Measurements from ENCODE around the gene DUSP7.

DUSP7 gene

GRCh38 chr3:52072471-52072870 is 16.1 kb upstream of the DUSP7 start:
- TF ChIP-seq CTCF (IDR thresholded peaks at IDR 0.05; ENCODE audit: insufficient read depth, low read depth, low read length, missing control alignments) = no peak
- DNase-seq (ENCODE audit: low read depth) = no peak
- H3K4me3 ChIP-seq (ENCODE audit: low read length) = no peak overlapping the region

GRCh38 chr3:52072020-52072419 is 15.6 kb upstream of the DUSP7 start:
- H3K4me3 ChIP-seq (ENCODE audit: low read length) = no peak overlapping the region
- no peak for DNase-seq (ENCODE audit: low read depth)
- no peak for TF ChIP-seq CTCF (IDR thresholded peaks at IDR 0.05; ENCODE audit: insufficient read depth, low read depth, low read length, missing control alignments)

DNA sequence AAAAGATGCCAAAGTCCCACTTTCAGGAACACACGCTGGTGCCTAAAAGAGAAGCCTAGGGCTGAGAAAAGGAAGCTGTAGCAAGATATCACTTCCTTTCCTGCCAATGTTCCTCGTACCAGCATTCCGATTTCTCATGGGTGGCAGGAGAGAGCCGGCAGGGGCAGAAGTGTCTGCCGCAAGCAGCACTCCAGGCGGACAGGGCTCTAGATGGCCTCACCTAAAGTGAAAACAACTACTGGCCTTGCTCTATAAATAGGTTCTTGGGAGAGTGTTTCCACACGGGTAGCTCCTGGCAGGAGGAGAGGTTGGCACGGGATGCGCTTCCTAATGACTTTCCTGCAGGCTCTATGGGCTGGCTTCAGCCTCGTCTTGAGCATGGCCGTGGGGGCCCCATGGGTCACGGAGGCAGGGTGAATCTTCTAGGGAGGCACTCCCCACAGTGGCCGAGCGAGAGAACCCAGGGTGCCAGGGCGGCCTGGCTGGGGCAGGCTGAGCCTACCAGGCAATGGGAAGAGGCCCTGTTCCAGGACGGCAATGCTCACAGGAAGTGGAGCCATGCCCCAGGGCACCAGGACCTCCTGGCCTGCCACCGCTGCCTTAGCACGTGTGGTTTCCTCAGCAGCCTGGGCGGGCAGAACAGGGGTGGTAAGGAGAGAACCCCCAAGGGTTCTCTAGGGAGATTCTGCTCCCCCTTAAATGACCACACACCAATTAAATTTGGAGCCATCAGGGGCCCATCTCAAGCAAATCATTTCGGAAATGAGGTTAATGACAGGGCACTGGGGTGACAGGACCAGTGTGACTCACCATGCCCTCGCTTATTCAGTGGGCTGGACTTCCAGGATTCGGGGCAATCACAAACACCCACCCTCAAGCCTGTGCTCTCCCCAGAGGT is 14.6 kb upstream of the DUSP7 start:
- H3K4me3 ChIP-seq (ENCODE audit: low read length) = no peak overlapping the region
- no peak for DNase-seq (ENCODE audit: low read depth)
- no peak for TF ChIP-seq CTCF (IDR thresholded peaks at IDR 0.05; ENCODE audit: insufficient read depth, low read depth, low read length, missing control alignments)

DNA sequence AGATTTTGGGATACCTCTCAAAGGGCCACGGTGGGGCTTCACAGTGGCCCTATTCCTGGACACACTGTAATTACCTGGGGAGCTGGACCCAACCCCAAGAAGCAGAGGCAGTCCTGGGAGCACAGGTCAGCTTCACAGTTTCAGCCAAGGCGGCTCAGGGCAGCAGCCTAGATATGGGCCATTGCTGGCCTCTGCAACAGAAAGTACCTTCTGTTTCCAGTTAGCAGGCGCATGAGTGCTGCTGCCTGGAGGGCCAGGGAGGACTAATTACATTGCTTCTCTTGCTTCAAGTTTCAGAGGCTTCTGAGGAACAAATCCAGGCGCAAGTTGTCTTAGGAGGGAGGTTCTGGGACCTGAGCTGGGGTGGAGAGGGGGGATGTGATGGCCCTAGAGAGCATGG is 13.5 kb upstream of the DUSP7 start:
- TF ChIP-seq CTCF (IDR thresholded peaks at IDR 0.05; ENCODE audit: insufficient read depth, low read depth, low read length, missing control alignments) = no peak
- no peak for DNase-seq (ENCODE audit: low read depth)
- no peak overlapping the region for H3K4me3 ChIP-seq (ENCODE audit: low read length)

- H3K4me3 ChIP-seq (ENCODE audit: low read length) = no peak overlapping the region
- TF ChIP-seq CTCF (IDR thresholded peaks at IDR 0.05; ENCODE audit: insufficient read depth, low read depth, low read length, missing control alignments) = no peak
- no peak for DNase-seq (ENCODE audit: low read depth)
Observed at GRCh38 chr3:52069135-52069534, 12.8 kb upstream of the DUSP7 start.

DNA sequence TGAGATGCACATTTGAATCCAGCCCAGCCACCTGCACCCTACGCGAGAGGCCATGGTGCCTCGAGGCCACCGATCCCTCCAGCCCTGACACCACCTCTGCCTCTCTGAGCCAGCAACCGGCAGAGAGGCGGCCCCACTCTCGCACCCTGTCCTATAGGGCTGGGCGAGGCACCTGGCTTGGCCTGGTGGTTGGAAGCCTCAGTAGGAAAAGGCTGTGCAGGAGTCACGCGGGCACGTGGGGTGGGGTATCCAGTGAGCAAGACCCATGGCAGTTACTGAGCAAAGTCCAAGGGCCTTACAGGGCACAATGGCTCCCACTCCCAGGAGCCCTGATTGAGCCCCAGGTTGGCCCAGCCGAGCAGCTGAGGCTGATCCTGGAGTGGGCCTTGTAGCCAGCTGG is 12.4 kb upstream of the DUSP7 start:
- no peak for DNase-seq (ENCODE audit: low read depth)
- no peak overlapping the region for H3K4me3 ChIP-seq (ENCODE audit: low read length)
- TF ChIP-seq CTCF (IDR thresholded peaks at IDR 0.05; ENCODE audit: insufficient read depth, low read depth, low read length, missing control alignments) = no peak

Measured in epithelial cell of esophagus (primary cell).